Endodermal cell (in vitro differentiated cells): ENCODE results near the gene TNFRSF14. TPM values are rescaled to one million over a fixed set of nuclear protein-coding genes. Genes with fewer than 3 reads are reported as not detected.
A peak's percentile ranks its signal among the peaks of the same experiment; 100 is the strongest.

Experiments
- DNase-seq: peaks from one replicate; pipeline ENCODE4 v3.0.0-alpha.2; 2017
- H3K27ac ChIP-seq: 2 replicates; pipeline ENCODE4 v1.5.1; 2013; ENCODE audit warnings: mild to moderate bottlenecking, low read depth, low read length, moderate library complexity
- H3K27me3 ChIP-seq: 2 replicates; pipeline ENCODE4 v1.6.1; 2013; ENCODE audit warnings: mild to moderate bottlenecking, low read length, moderate library complexity; ENCODE audit not compliant: insufficient read depth, control insufficient read depth, poor library complexity, severe bottlenecking
- H3K36me3 ChIP-seq: 2 replicates; pipeline ENCODE4 v1.7.0; 2013; ENCODE audit warnings: mild to moderate bottlenecking, low read length, moderate library complexity; ENCODE audit not compliant: control insufficient read depth, insufficient read depth
- H3K4me1 ChIP-seq: one replicate; pipeline ENCODE4 v1.7.0; 2013; ENCODE audit warnings: low read length; ENCODE audit not compliant: control insufficient read depth, insufficient read depth
- H3K4me3 ChIP-seq: 2 replicates; pipeline ENCODE4 v1.5.1; 2013; ENCODE audit warnings: mild to moderate bottlenecking, low read length, moderate library complexity
- H3K9ac ChIP-seq: 2 replicates; pipeline ENCODE4 v1.6.1; 2013; ENCODE audit warnings: mild to moderate bottlenecking, low read length, moderate library complexity; ENCODE audit not compliant: poor library complexity, severe bottlenecking; ENCODE audit errors: extremely low read depth
- H3K9me3 ChIP-seq: 2 replicates; pipeline ENCODE4 v1.6.1; 2013; ENCODE audit warnings: mild to moderate bottlenecking, low read length, moderate library complexity; ENCODE audit not compliant: control insufficient read depth
- H3K27ac Mint-ChIP-seq: 2 replicates; pipeline ENCODE4 v1.8.0; 2020; ENCODE audit warnings: mixed read lengths
- H3K27me3 Mint-ChIP-seq: 2 replicates; pipeline ENCODE4 v1.8.0; 2021; ENCODE audit warnings: mild to moderate bottlenecking, mixed read lengths; ENCODE audit not compliant: insufficient read depth
- H3K36me3 Mint-ChIP-seq: 2 replicates; pipeline ENCODE4 v1.8.0; 2020; ENCODE audit warnings: low read depth, mixed read lengths
- H3K4me1 Mint-ChIP-seq: 2 replicates; pipeline ENCODE4 v1.8.0; 2020; ENCODE audit warnings: mixed read lengths
- H3K4me3 Mint-ChIP-seq: 2 replicates; pipeline ENCODE4 v1.8.0; 2020; ENCODE audit warnings: mild to moderate bottlenecking, moderate library complexity, mixed read lengths
- H3K9me3 Mint-ChIP-seq: 2 replicates; pipeline ENCODE4 v1.8.0; 2020; ENCODE audit warnings: mild to moderate bottlenecking, mixed read lengths
- CTCF ChIP-seq: fragments of 200-600 bp; sonication (generic); conservative IDR thresholded peaks from 2 replicates; pipeline ENCODE4 v1.5.0; 2021; ENCODE audit warnings: antibody characterized with exemption, mild to moderate bottlenecking
- WGBS, 2 experiments: methylation state at CpG; one replicate each; pipeline versions ENCODE4 v1.1.5 to v1.1.7; 2013; ENCODE audit warnings: missing lambda C conversion rate in 2 of 2, mixed read lengths in 1 of 2; ENCODE audit not compliant: insufficient coverage in 1 of 2, insufficient read length in 1 of 2; 5-methylcytosine and 5-hydroxymethylcytosine counted together
- total RNA-seq, 2 donors: library from RNA; stranded (reverse); fragmentation: NEBNext Ultra II Directional in 1 of 2; extraction: Animal tissue kit (Norgen Biotek cat#: 25700) in 1 of 2; gene quantifications; 2 replicates in 1 of 2; 3 replicates in 1 of 2; pipeline ENCODE4 v1.2.1, GENCODE V29; 2021

TNFRSF14 gene
- total RNA-seq, 2 donors from 2014 or later = 0.29 to 0.46 TPM

- no peak for DNase-seq
- Histone ChIP-seq H3K36me3 (no peaks in the 10 kb centered on the region), H3K4me3 (no peak overlapping the region), H3K4me1 (peaks cover 3% of the 10 kb centered on the region), H3K9ac (no peak overlapping the region), H3K27me3 (peaks cover 87% of the 10 kb centered on the region), H3K9me3 (no peaks in the 10 kb centered on the region), H3K27ac (peak overlapping the region; percentile 78)
- peaks cover 7% of the 10 kb centered on the region for H3K4me1 Mint-ChIP-seq
- H3K9me3 Mint-ChIP-seq = no peaks in the 10 kb centered on the region
- H3K27ac Mint-ChIP-seq = no peak overlapping the region
- no peaks in the 10 kb centered on the region for H3K36me3 Mint-ChIP-seq
- no peak for TF ChIP-seq CTCF
- 50 to 60% methylated on average over 17 to 27 of the region's 30 CpGs for WGBS, 2 experiments
- H3K4me3 Mint-ChIP-seq = no peak overlapping the region
- peaks cover 78% of the 10 kb centered on the region for H3K27me3 Mint-ChIP-seq
These were observed 25.4 kb upstream of the TNFRSF14 start for GRCh38 chr1:2530513-2531361.

- H3K36me3 ChIP-seq = no peaks in the 10 kb centered on the region
- no peak for DNase-seq
- no peak for TF ChIP-seq CTCF
- H3K27ac ChIP-seq = peak overlapping the region; percentile 87
- Mint-ChIP-seq H3K4me1 (peaks cover 6% of the 10 kb centered on the region), H3K27me3 (peaks cover 83% of the 10 kb centered on the region), H3K9me3 (no peaks in the 10 kb centered on the region), H3K27ac (no peak overlapping the region), H3K36me3 (no peaks in the 10 kb centered on the region), H3K4me3 (no peak overlapping the region)
- peaks cover 3% of the 10 kb centered on the region for H3K4me1 ChIP-seq
- WGBS, 2 experiments = 91 to 96% methylated on average over 7 to 23 of the region's 23 CpGs
- no peaks in the 10 kb centered on the region for H3K9me3 ChIP-seq
- H3K9ac ChIP-seq = no peak overlapping the region
- peaks cover 84% of the 10 kb centered on the region for H3K27me3 ChIP-seq
- no peak overlapping the region for H3K4me3 ChIP-seq
These were observed 23.5 kb upstream of the TNFRSF14 start for GRCh38 chr1:2532485-2533160.

- Mint-ChIP-seq H3K36me3 (no peaks in the 10 kb centered on the region), H3K4me1 (peaks cover 6% of the 10 kb centered on the region), H3K27me3 (peaks cover 80% of the 10 kb centered on the region), H3K4me3 (no peak overlapping the region), H3K9me3 (no peaks in the 10 kb centered on the region), H3K27ac (no peak overlapping the region)
- H3K27ac ChIP-seq = peak overlapping the region; percentile 87
- TF ChIP-seq CTCF = no peak
- peaks cover 84% of the 10 kb centered on the region for H3K27me3 ChIP-seq
- 87 to 100% methylated on average over 1 to 11 of the region's 11 CpGs for WGBS, 2 experiments
- H3K36me3 ChIP-seq = no peaks in the 10 kb centered on the region
- peaks cover 3% of the 10 kb centered on the region for H3K4me1 ChIP-seq
- DNase-seq = no peak
- no peak overlapping the region for H3K9ac ChIP-seq
- H3K4me3 ChIP-seq = no peak overlapping the region
- no peaks in the 10 kb centered on the region for H3K9me3 ChIP-seq
These were observed 22.8 kb upstream of the TNFRSF14 start for GRCh38 chr1:2533365-2533764.
